Naive thymus-derived CD4-positive, alpha-beta T cell (primary cell): Measurements from ENCODE around the gene CENPX. TPM values are rescaled to one million over a fixed set of nuclear protein-coding genes. Genes with fewer than 3 reads are reported as not detected.

Experiments
- ATAC-seq: fragments of 150-1000 bp; cut with Tn5 transposase; 2 replicates; pipeline ENCODE4 v1.10.0; 2021; ENCODE audit warnings: mild to moderate bottlenecking, moderate library complexity
- CTCF ChIA-PET: fragments of 350-600 bp; sonication (Branson Sonifier 250); formaldehyde crosslinking; loops from one replicate; lab custom pipeline; 2021; ENCODE audit warnings: antibody characterized with exemption; lab: Charles Lee
- POLR2A ChIA-PET: fragments of 350-600 bp; sonication (Branson Sonifier 250); formaldehyde crosslinking; loops from one replicate; lab custom pipeline; 2021; ENCODE audit warnings: antibody characterized with exemption, inconsistent platforms; lab: Charles Lee
- DNase-seq, 9 donors: peaks; one replicate each; pipeline versions ENCODE4 v3.0.0 to v3.0.0-alpha.2; 2020 to 2022; ENCODE audit warnings: mixed read lengths in 1 of 9
- H3K27ac ChIP-seq: one replicate; pipeline ENCODE4 v1.7.0; 2013; ENCODE audit warnings: mild to moderate bottlenecking, low read depth, low read length, moderate library complexity
- H3K27me3 ChIP-seq, 2 donors: one replicate each; pipeline ENCODE4 v1.7.0; 2013; ENCODE audit warnings: low read length in 2 of 2, mild to moderate bottlenecking in 2 of 2, moderate library complexity in 2 of 2; ENCODE audit not compliant: control insufficient read depth in 2 of 2, insufficient read depth in 2 of 2
- H3K36me3 ChIP-seq, 3 experiments: 1 replicate in 2 of 3; 2 replicates in 1 of 3; pipeline ENCODE4 v1.7.0; 2013; ENCODE audit warnings: low read length in 3 of 3, mild to moderate bottlenecking in 3 of 3, moderate library complexity in 1 of 3; ENCODE audit not compliant: insufficient read depth in 3 of 3, control insufficient read depth in 2 of 3
- H3K4me1 ChIP-seq, 2 donors: one replicate each; pipeline ENCODE4 v1.7.0; 2013; ENCODE audit warnings: low read length in 2 of 2, mild to moderate bottlenecking in 2 of 2, moderate library complexity in 1 of 2; ENCODE audit not compliant: control insufficient read depth in 2 of 2, insufficient read depth in 2 of 2
- H3K4me3 ChIP-seq: 2 replicates; pipeline ENCODE4 v1.7.0; 2013; ENCODE audit warnings: mild to moderate bottlenecking, low read length
- H3K9me3 ChIP-seq, 3 experiments: 1 replicate in 2 of 3; 2 replicates in 1 of 3; pipeline ENCODE4 v1.7.0; 2013; ENCODE audit warnings: low read length in 3 of 3; ENCODE audit not compliant: control insufficient read depth in 2 of 3
- H3K27ac Mint-ChIP-seq, 9 donors: one replicate each; pipeline ENCODE4 v1.8.0; 2020 to 2022; ENCODE audit warnings: mixed read lengths in 9 of 9, mild to moderate bottlenecking in 8 of 9, moderate library complexity in 5 of 9, inconsistent platforms in 2 of 9
- H3K27me3 Mint-ChIP-seq, 5 donors: one replicate each; pipeline ENCODE4 v1.8.0; 2021 to 2022; ENCODE audit warnings: mixed read lengths in 5 of 5, mild to moderate bottlenecking in 1 of 5
- H3K36me3 Mint-ChIP-seq, 5 donors: one replicate each; pipeline ENCODE4 v1.8.0; 2020 to 2022; ENCODE audit warnings: mixed read lengths in 5 of 5, mild to moderate bottlenecking in 3 of 5, inconsistent platforms in 1 of 5
- H3K4me1 Mint-ChIP-seq, 7 donors: one replicate each; pipeline ENCODE4 v1.8.0; 2020 to 2022; ENCODE audit warnings: mixed read lengths in 7 of 7, mild to moderate bottlenecking in 3 of 7, inconsistent platforms in 1 of 7
- H3K4me3 Mint-ChIP-seq, 10 donors: one replicate each; pipeline ENCODE4 v1.8.0; 2020 to 2022; ENCODE audit warnings: mild to moderate bottlenecking in 10 of 10, mixed read lengths in 10 of 10, moderate library complexity in 6 of 10, inconsistent platforms in 2 of 10
- H3K9me3 Mint-ChIP-seq, 11 donors: one replicate each; pipeline ENCODE4 v1.8.0; 2020 to 2022; ENCODE audit warnings: mixed read lengths in 11 of 11, mild to moderate bottlenecking in 4 of 11, inconsistent platforms in 1 of 11, moderate library complexity in 1 of 11
- intact Hi-C, 2 donors: fragments of 100-400 bp; cut with micrococcal nuclease; formaldehyde crosslinking; loops; one replicate each; pipeline ENCODE4 v1.15.1; 2023
- polyA plus RNA-seq, 2 donors: library from polyadenylated mRNA; unstranded; fragments of 300-500 nt; fragmentation: Illumina TruSeq; gene quantifications; one replicate each; pipeline ENCODE4 v1.2.3, GENCODE V29; 2021
- total RNA-seq, 6 experiments: library from RNA in 5 of 6; stranded (reverse) in 5 of 6; gene quantifications; 1 replicate in 5 of 6; 2 replicates in 1 of 6; pipeline ENCODE4 v1.2.3 and lab custom pipeline; 2021 to 2026

Gene CENPX
- total and polyA plus RNA-seq, 7 experiments from 2014 or later, result 25.5 to 72.7 (median 34.1) TPM

- ATAC-seq (no peak), DNase-seq (no peak)
- H3K9me3 Mint-ChIP-seq, result peaks cover 0 to 2% (median 0%) of the 10 kb centered on the region in 11 donors
- peak overlapping the region in 8 of 10 donors; percentile 25 to 86 (median 54) for H3K4me3 Mint-ChIP-seq
- POLR2A ChIA-PET, result interaction anchor here (1.3 to 5.8 kb wide), 3 partner anchors 77 to 124 kb away, joined by 3 to 29 read pairs (median 5); no protein-coding TSS in a partner anchor
- CTCF ChIA-PET, result interaction anchor here (0.5 to 4.5 kb wide), 8 partner anchors 8 to 172 kb away, joined by 3 to 27 read pairs (median 8); partner anchors contain the start of gene DCXR
- H3K27me3 ChIP-seq, result no peaks in the 10 kb centered on the region
- peaks cover 0 to 6% (median 0%) of the 10 kb centered on the region in 3 experiments for H3K36me3 ChIP-seq
- H3K4me1 ChIP-seq, result peaks cover 7 to 10% of the 10 kb centered on the region in 2 donors
- H3K9me3 ChIP-seq, result no peaks in the 10 kb centered on the region
- intact Hi-C loops, result no loop called here
- peaks cover 0 to 6% (median 0%) of the 10 kb centered on the region in 5 donors for H3K36me3 Mint-ChIP-seq
- peaks cover 0 to 9% (median 8%) of the 10 kb centered on the region in 7 donors for H3K4me1 Mint-ChIP-seq
- H3K27ac Mint-ChIP-seq, result peak overlapping the region in 2 of 9 donors; percentile 12 to 29
- H3K27me3 Mint-ChIP-seq, result no peaks in the 10 kb centered on the region
- no peak overlapping the region for H3K27ac ChIP-seq
- H3K4me3 ChIP-seq, result no peak overlapping the region
Measured at GRCh38 chr17:82029391-82029790, 6.7 kb upstream of the CENPX start.

- peaks cover 0 to 6% (median 0%) of the 10 kb centered on the region in 5 donors for H3K36me3 Mint-ChIP-seq
- DNase-seq (no peak), ATAC-seq (no peak)
- H3K4me3 Mint-ChIP-seq, result peak overlapping the region in 4 of 10 donors; percentile 38 to 86 (median 62)
- peaks cover 0 to 6% (median 0%) of the 10 kb centered on the region in 3 experiments for H3K36me3 ChIP-seq
- ChIA-PET POLR2A (interaction anchor here (1.3 to 5.8 kb wide), 3 partner anchors 70 to 125 kb away, joined by 3 to 29 read pairs (median 5); no protein-coding TSS in a partner anchor), CTCF (interaction anchor here (0.5 to 4.5 kb wide), 6 partner anchors 9 to 126 kb away, joined by 3 to 27 read pairs (median 8); partner anchors contain the start of gene DCXR)
- peaks cover 0 to 11% (median 11%) of the 10 kb centered on the region in 7 donors for H3K4me1 Mint-ChIP-seq
- no peaks in the 10 kb centered on the region for H3K27me3 ChIP-seq
- H3K4me3 ChIP-seq, result no peak overlapping the region
- H3K9me3 Mint-ChIP-seq, result peaks cover 0 to 2% (median 0%) of the 10 kb centered on the region in 11 donors
- no peaks in the 10 kb centered on the region for H3K27me3 Mint-ChIP-seq
- H3K9me3 ChIP-seq, result no peaks in the 10 kb centered on the region
- H3K27ac ChIP-seq, result no peak overlapping the region
- peaks cover 12 to 14% of the 10 kb centered on the region in 2 donors for H3K4me1 ChIP-seq
- intact Hi-C loops, result no loop called here
- H3K27ac Mint-ChIP-seq, result no peak overlapping the region
Measured at GRCh38 chr17:82028966-82029365, 6.3 kb upstream of the CENPX start.

- Histone ChIP-seq H3K27ac (no peak overlapping the region), H3K4me1 (peaks cover 13 to 15% of the 10 kb centered on the region in 2 donors), H3K36me3 (peaks cover 0 to 6% (median 0%) of the 10 kb centered on the region in 3 experiments), H3K4me3 (no peak overlapping the region), H3K27me3 (no peaks in the 10 kb centered on the region), H3K9me3 (no peaks in the 10 kb centered on the region)
- POLR2A ChIA-PET, result interaction anchor here (1.1 to 5.8 kb wide), 3 partner anchors 11 to 126 kb away, joined by 3 to 29 read pairs (median 5); no protein-coding TSS in a partner anchor
- H3K27ac Mint-ChIP-seq, result no peak overlapping the region
- peak overlapping the region in 1 of 10 donors; percentile 34 for H3K4me3 Mint-ChIP-seq
- H3K36me3 Mint-ChIP-seq, result peaks cover 0 to 6% (median 0%) of the 10 kb centered on the region in 5 donors
- CTCF ChIA-PET, result interaction anchor here (1.9 to 4.5 kb wide), 2 partner anchors 9 to 127 kb away, joined by 7 to 27 read pairs; partner anchors contain the start of gene DCXR
- H3K27me3 Mint-ChIP-seq, result no peaks in the 10 kb centered on the region
- ATAC-seq (no peak), DNase-seq (no peak)
- intact Hi-C loops, result no loop called here
- peaks cover 0 to 15% (median 14%) of the 10 kb centered on the region in 7 donors for H3K4me1 Mint-ChIP-seq
- H3K9me3 Mint-ChIP-seq, result peaks cover 0 to 2% (median 0%) of the 10 kb centered on the region in 11 donors
Measured at GRCh38 chr17:82028246-82028645, 5.6 kb upstream of the CENPX start.

GRCh38 chr17:82025401-82026107, 2.9 kb upstream of the CENPX start:
- peaks cover 0 to 11% (median 0%) of the 10 kb centered on the region in 3 experiments for H3K36me3 ChIP-seq
- peaks cover 22 to 33% of the 10 kb centered on the region in 2 donors for H3K4me1 ChIP-seq
- Mint-ChIP-seq H3K27me3 (no peaks in the 10 kb centered on the region), H3K4me1 (peaks cover 7 to 30% (median 23%) of the 10 kb centered on the region in 7 donors), H3K4me3 (peak overlapping the region in 2 of 10 donors; percentile 58 to 59), H3K36me3 (peaks cover 0 to 6% (median 0%) of the 10 kb centered on the region in 5 donors), H3K9me3 (peaks cover 0 to 1% (median 0%) of the 10 kb centered on the region in 11 donors), H3K27ac (no peak overlapping the region)
- DNase-seq (no peak), ATAC-seq (no peak)
- CTCF ChIA-PET, result interaction anchor here (0.7 to 1.6 kb wide), 3 partner anchors 12 to 66 kb away, joined by 3 to 6 read pairs (median 4); partner anchors contain the start of gene DCXR
- H3K27ac ChIP-seq, result no peak overlapping the region
- intact Hi-C loops, result no loop called here
- H3K9me3 ChIP-seq, result no peaks in the 10 kb centered on the region
- H3K4me3 ChIP-seq, result no peak overlapping the region
- no peaks in the 10 kb centered on the region for H3K27me3 ChIP-seq
- POLR2A ChIA-PET, result interaction anchor here (1.0 to 2.0 kb wide), 2 partner anchors 11 to 63 kb away, joined by 3 to 10 read pairs; partner anchors contain the start of gene DCXR

- CTCF ChIA-PET, result no interaction called here
- Mint-ChIP-seq H3K9me3 (no peaks in the 10 kb centered on the region), H3K4me1 (peaks cover 7 to 32% (median 26%) of the 10 kb centered on the region in 7 donors), H3K4me3 (peak overlapping the region in 2 of 10 donors; percentile 9 to 84), H3K27me3 (no peaks in the 10 kb centered on the region), H3K36me3 (peaks cover 0 to 6% (median 0%) of the 10 kb centered on the region in 5 donors), H3K27ac (no peak overlapping the region)
- ATAC-seq (no peak), DNase-seq (no peak)
- Histone ChIP-seq H3K9me3 (no peaks in the 10 kb centered on the region), H3K4me1 (peaks cover 17 to 34% of the 10 kb centered on the region in 2 donors), H3K4me3 (no peak overlapping the region), H3K27me3 (no peaks in the 10 kb centered on the region), H3K36me3 (peaks cover 0 to 11% (median 0%) of the 10 kb centered on the region in 3 experiments), H3K27ac (no peak overlapping the region)
- POLR2A ChIA-PET, result no interaction called here
- intact Hi-C loops, result loop anchor here (5.0 kb wide), 4 partner anchors 113 to 392 kb away; partner anchors contain the start of genes MCRIP1 (in 2 of the 2), HEXD (in 1 of the 2), OGFOD3 (in 1 of the 2) and PCYT2 (in 1 of the 2)
Measured at GRCh38 chr17:82024859-82025258, 2.2 kb upstream of the CENPX start.
